WTC11 (cell line): ENCODE results near the gene AP3D1. TPM values are rescaled to one million over a fixed set of nuclear protein-coding genes. Genes with fewer than 3 reads are reported as not detected.
A peak's percentile ranks its signal among the peaks of the same experiment; 100 is the strongest.

Experiments used
- ATAC-seq: fragments of 200-7000 bp; cut with Tn5 transposase; 2 replicates; pipeline ENCODE4 v1.10.0; 2021; ENCODE audit warnings: mild to moderate bottlenecking, moderate library complexity
- CTCF ChIA-PET: fragments of 300-600 bp; sonication (Branson Sonifier 250); formaldehyde crosslinking; loops from one replicate; lab custom pipeline; 2021; ENCODE audit warnings: antibody characterized with exemption; lab: Charles Lee
- POLR2A ChIA-PET: fragments of 350-600 bp; sonication (Branson Sonifier 250); formaldehyde crosslinking; loops from one replicate; lab custom pipeline; 2021; ENCODE audit warnings: antibody characterized with exemption; lab: Charles Lee
- DNase-seq: peaks from one replicate; pipeline ENCODE4 v3.0.0; 2021; ENCODE audit warnings: low spot score
- H3K27ac Mint-ChIP-seq: 2 replicates; pipeline ENCODE4 v1.8.0; 2021; ENCODE audit warnings: mixed read lengths
- H3K27me3 Mint-ChIP-seq: 2 replicates; pipeline ENCODE4 v1.8.0; 2021; ENCODE audit warnings: low read depth, mild to moderate bottlenecking, moderate library complexity, mixed read lengths
- H3K36me3 Mint-ChIP-seq: 2 replicates; pipeline ENCODE4 v1.8.0; 2021; ENCODE audit warnings: mixed read lengths
- H3K4me1 Mint-ChIP-seq: 2 replicates; pipeline ENCODE4 v1.8.0; 2022; ENCODE audit warnings: mixed read lengths
- H3K4me3 Mint-ChIP-seq: 2 replicates; pipeline ENCODE4 v1.8.0; 2021; ENCODE audit warnings: mild to moderate bottlenecking, moderate library complexity, mixed read lengths
- H3K9me3 Mint-ChIP-seq: 2 replicates; pipeline ENCODE4 v1.8.0; 2021; ENCODE audit warnings: mixed read lengths
- CREB1 ChIP-seq: sonication (generic); formaldehyde crosslinking; IDR thresholded peaks from 2 replicates; pipeline ENCODE4 v1.8.0; 2023; ENCODE audit warnings: mild to moderate bottlenecking, missing genetic modification reagents
- E2F4 ChIP-seq: sonication (generic); formaldehyde crosslinking; IDR thresholded peaks from 2 replicates; pipeline ENCODE4 v1.8.1; 2022; ENCODE audit warnings: low read depth, mild to moderate bottlenecking, moderate library complexity, missing genetic modification reagents, borderline replicate concordance
- E2F5 ChIP-seq: sonication (generic); formaldehyde crosslinking; IDR thresholded peaks from 2 replicates; pipeline ENCODE4 v1.8.1; 2022; ENCODE audit warnings: mild to moderate bottlenecking, moderate library complexity, missing genetic modification reagents
- OVOL2 ChIP-seq: fragments of 250-450 bp; sonication (Bioruptor Pico); IDR thresholded peaks from 2 replicates; pipeline ENCODE4 v1.9.0; 2021; ENCODE audit warnings: mild to moderate bottlenecking, borderline replicate concordance
- RELA ChIP-seq: sonication (generic); formaldehyde crosslinking; IDR thresholded peaks from 2 replicates; pipeline ENCODE4 v1.8.1; 2022; ENCODE audit warnings: missing genetic modification reagents, mild to moderate bottlenecking, borderline replicate concordance
- STAT6 ChIP-seq: sonication (generic); formaldehyde crosslinking; conservative IDR thresholded peaks from 2 replicates; pipeline ENCODE4 v1.8.1; 2023; ENCODE audit warnings: mild to moderate bottlenecking, low read depth, missing genetic modification reagents, moderate library complexity
- ZBTB21 ChIP-seq: sonication (generic); formaldehyde crosslinking; IDR thresholded peaks from 2 replicates; pipeline ENCODE4 v1.8.1; 2023; ENCODE audit warnings: mild to moderate bottlenecking, missing genetic modification reagents, borderline replicate concordance
- ZNF121 ChIP-seq: sonication (generic); formaldehyde crosslinking; IDR thresholded peaks from 2 replicates; pipeline ENCODE4 v1.8.0; 2023; ENCODE audit warnings: missing genetic modification reagents
- ZNF263 ChIP-seq: sonication (generic); formaldehyde crosslinking; IDR thresholded peaks from 2 replicates; pipeline ENCODE4 v1.8.1; 2022; ENCODE audit warnings: low read depth, mild to moderate bottlenecking, moderate library complexity, missing genetic modification reagents
- ZNF396 ChIP-seq: fragments of 250-450 bp; sonication (Bioruptor Pico); IDR thresholded peaks from 2 replicates; pipeline ENCODE4 v1.8.0; 2021; ENCODE audit warnings: mild to moderate bottlenecking, moderate library complexity, borderline replicate concordance
- ZNF423 ChIP-seq: fragments of 250-450 bp; sonication (Bioruptor Pico); IDR thresholded peaks from 2 replicates; pipeline ENCODE4 v2.1.2; 2022; ENCODE audit warnings: mild to moderate bottlenecking, moderate library complexity
- ZNF425 ChIP-seq: fragments of 250-450 bp; sonication (Bioruptor Pico); conservative IDR thresholded peaks from 2 replicates; pipeline ENCODE4 v1.9.0; 2021; ENCODE audit warnings: mild to moderate bottlenecking
- total RNA-seq: library from RNA; stranded (reverse); gene quantifications from 3 replicates; pipeline ENCODE4 v1.2.3, GENCODE V29; 2021
- TF ChIP-seq, protein P1 (sequence below): sonication (generic); formaldehyde crosslinking; IDR thresholded peaks from 2 replicates; pipeline ENCODE4 v1.8.1; 2023; ENCODE audit warnings: mild to moderate bottlenecking, missing genetic modification reagents
- TF ChIP-seq, protein P2 (sequence below): sonication (generic); formaldehyde crosslinking; IDR thresholded peaks from 2 replicates; pipeline ENCODE4 v1.8.0; 2022; ENCODE audit warnings: mild to moderate bottlenecking, missing genetic modification reagents
- TF ChIP-seq, protein P3 (sequence below): sonication (generic); formaldehyde crosslinking; IDR thresholded peaks from 2 replicates; pipeline ENCODE4 v1.8.0; 2022; ENCODE audit warnings: mild to moderate bottlenecking, missing genetic modification reagents

The AP3D1 gene
- total RNA-seq, 1 experiment from 2014 or later, result 190 TPM

- TF ChIP-seq E2F5 (CRISPR knock-in tag), result no peak
These were observed 22.6 kb upstream of the AP3D1 start (continued) for GRCh38 chr19:2173767-2174577.

- no peak overlapping the region for H3K4me3 Mint-ChIP-seq
- no peaks in the 10 kb centered on the region for H3K27me3 Mint-ChIP-seq
- ChIA-PET POLR2A (no interaction called here), CTCF (interaction anchor here (0.9 to 2.9 kb wide), 3 partner anchors 17 to 475 kb away, joined by 3 to 13 read pairs (median 12); no protein-coding TSS in a partner anchor)
- no peak for DNase-seq
- no peaks in the 10 kb centered on the region for H3K9me3 Mint-ChIP-seq
- ATAC-seq, result no peak
- no peak for TF ChIP-seq ZNF423 (CRISPR knock-in tag)
- no peak for TF ChIP-seq STAT6
- 0 out of 2 replicates have a peak, but pooled peaks have one; percentile 13 for TF ChIP-seq CREB1
- TF ChIP-seq ZNF425 (CRISPR knock-in tag), result no peak
- TF ChIP-seq, protein P1, sequence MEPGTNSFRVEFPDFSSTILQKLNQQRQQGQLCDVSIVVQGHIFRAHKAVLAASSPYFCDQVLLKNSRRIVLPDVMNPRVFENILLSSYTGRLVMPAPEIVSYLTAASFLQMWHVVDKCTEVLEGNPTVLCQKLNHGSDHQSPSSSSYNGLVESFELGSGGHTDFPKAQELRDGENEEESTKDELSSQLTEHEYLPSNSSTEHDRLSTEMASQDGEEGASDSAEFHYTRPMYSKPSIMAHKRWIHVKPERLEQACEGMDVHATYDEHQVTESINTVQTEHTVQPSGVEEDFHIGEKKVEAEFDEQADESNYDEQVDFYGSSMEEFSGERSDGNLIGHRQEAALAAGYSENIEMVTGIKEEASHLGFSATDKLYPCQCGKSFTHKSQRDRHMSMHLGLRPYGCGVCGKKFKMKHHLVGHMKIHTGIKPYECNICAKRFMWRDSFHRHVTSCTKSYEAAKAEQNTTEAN, result no peak
- H3K27ac Mint-ChIP-seq, result peak overlapping the region; percentile 94
- peaks cover 32% of the 10 kb centered on the region for H3K4me1 Mint-ChIP-seq
- H3K36me3 Mint-ChIP-seq, result peaks cover 4% of the 10 kb centered on the region
These were observed 22.0 kb upstream of the AP3D1 start for GRCh38 chr19:2173388-2173766.

GRCh38 chr19:2171349-2172145, 20.2 kb upstream of the AP3D1 start:
- H3K4me3 Mint-ChIP-seq, result no peak overlapping the region
- DNase-seq, result peak; percentile 49
- no peaks in the 10 kb centered on the region for H3K27me3 Mint-ChIP-seq
- ChIA-PET CTCF (interaction anchor here (0.5 to 2.5 kb wide), 15 partner anchors 9 to 333 kb away, joined by 3 to 17 read pairs (median 3); partner anchors contain the start of gene AP3D1), POLR2A (interaction anchor here (0.8 to 0.9 kb wide), 2 partner anchors 14 to 68 kb away, joined by 3 read pairs; no protein-coding TSS in a partner anchor)
- H3K9me3 Mint-ChIP-seq, result no peaks in the 10 kb centered on the region
- H3K4me1 Mint-ChIP-seq, result peaks cover 43% of the 10 kb centered on the region
- peaks cover 4% of the 10 kb centered on the region for H3K36me3 Mint-ChIP-seq
- TF ChIP-seq OVOL2 (CRISPR knock-in tag), result no peak
- no peak for TF ChIP-seq ZNF263 (CRISPR knock-in tag)
- TF ChIP-seq, protein P2, sequence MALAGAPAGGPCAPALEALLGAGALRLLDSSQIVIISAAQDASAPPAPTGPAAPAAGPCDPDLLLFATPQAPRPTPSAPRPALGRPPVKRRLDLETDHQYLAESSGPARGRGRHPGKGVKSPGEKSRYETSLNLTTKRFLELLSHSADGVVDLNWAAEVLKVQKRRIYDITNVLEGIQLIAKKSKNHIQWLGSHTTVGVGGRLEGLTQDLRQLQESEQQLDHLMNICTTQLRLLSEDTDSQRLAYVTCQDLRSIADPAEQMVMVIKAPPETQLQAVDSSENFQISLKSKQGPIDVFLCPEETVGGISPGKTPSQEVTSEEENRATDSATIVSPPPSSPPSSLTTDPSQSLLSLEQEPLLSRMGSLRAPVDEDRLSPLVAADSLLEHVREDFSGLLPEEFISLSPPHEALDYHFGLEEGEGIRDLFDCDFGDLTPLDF (CRISPR knock-in tag), result no peak
- TF ChIP-seq ZNF121 (CRISPR knock-in tag), result no peak
- TF ChIP-seq ZNF396, result no peak
- no peak for TF ChIP-seq RELA
- no peak for TF ChIP-seq ZBTB21 (CRISPR knock-in tag)
- TF ChIP-seq E2F4 (CRISPR knock-in tag), result no peak
- TF ChIP-seq, protein P3, sequence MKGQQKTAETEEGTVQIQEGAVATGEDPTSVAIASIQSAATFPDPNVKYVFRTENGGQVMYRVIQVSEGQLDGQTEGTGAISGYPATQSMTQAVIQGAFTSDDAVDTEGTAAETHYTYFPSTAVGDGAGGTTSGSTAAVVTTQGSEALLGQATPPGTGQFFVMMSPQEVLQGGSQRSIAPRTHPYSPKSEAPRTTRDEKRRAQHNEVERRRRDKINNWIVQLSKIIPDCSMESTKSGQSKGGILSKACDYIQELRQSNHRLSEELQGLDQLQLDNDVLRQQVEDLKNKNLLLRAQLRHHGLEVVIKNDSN (CRISPR knock-in tag), result no peak
- peak; percentile 71 for ATAC-seq
- peak overlapping the region; percentile 93 for H3K27ac Mint-ChIP-seq
